Activated CD4-positive, alpha-beta T cell treated with anti-CD3 and anti-CD28 coated beads, Interleukin-2, amount 50 U/mL, for 1 hour (primary cell): Measurements from ENCODE around the gene STXBP2.
A peak's percentile ranks its signal among the peaks of the same experiment; 100 is the strongest.

ENCODE experiments used
- DNase-seq: peaks from one replicate; pipeline ENCODE4 v3.0.0-alpha.2; 2020

Gene STXBP2

DNA sequence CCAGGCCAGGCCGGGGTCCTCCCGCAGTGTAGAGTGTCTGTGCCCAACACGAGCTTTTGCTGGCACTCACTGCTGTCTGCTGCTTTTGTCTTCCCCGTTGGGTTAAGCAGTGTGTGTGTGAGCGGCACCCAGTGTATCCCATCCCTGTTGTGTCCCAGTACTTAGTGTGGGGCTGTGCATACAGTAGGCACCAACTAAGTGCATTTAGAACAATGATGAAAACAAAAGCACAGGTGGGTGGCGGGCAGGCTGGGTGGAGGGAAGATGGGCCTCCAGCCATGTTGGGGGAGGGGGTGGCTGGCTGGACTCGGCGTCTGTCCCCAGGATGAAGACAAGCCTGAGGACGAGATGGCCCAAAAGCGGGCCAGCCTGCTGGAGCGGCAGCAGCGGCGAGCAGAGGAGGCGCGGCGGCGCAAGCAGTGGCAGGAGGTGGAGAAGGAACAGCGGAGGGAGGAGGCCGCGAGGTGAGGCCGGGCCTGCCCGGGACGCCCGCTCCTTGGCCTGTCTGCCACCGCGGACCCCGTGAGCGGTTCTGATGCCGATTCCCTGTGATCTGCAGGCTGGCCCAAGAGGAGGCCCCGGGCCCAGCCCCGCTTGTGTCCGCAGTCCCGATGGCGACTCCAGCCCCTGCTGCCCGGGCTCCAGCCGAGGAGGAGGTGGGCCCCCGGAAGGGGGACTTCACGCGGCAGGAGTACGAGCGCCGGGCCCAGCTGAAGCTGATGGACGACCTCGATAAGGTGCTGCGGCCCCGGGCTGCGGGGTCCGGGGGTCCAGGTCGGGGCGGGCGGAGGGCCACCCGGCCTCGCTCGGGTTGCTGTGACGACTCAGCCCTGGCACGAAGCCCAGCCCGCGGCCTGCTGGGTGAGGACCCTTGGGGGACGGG is 21.8 kb upstream of the STXBP2 start:
- DNase-seq: no peak

DNA sequence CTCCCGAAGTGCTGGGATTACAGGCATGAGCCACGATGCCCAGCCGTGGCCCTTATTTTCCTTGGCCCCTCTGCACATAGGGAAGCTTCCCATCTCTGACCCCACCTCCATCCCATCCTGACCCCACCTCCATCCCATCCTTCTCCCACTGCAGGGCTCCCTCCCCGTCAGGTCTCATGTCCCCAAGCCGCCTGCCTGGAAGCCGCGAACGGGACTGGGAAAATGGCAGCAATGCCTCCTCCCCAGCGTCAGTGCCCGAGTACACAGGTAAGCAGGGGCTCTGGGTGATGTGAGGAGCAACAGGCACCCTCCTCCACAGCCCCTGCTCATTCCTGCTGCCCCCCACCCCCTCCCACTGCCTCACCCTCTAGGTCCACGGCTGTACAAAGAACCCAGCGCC is 19.7 kb upstream of the STXBP2 start:
- no peak for DNase-seq

DNA sequence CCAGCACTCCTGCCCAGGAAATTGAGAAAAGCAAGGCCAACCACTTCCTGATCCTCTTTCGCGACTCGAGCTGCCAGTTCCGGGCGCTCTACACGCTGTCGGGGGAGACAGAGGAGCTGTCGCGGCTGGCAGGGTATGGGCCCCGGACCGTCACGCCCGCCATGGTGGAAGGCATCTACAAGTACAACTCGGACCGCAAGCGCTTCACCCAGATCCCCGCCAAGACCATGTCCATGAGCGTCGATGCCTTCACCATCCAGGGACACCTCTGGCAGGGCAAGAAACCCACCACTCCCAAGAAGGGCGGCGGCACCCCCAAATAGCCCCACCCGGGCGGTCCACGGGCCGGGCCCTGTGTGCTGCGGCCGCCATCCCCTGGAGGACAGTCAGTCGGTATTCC is 19.2 kb upstream of the STXBP2 start:
- DNase-seq: no peak

DNA sequence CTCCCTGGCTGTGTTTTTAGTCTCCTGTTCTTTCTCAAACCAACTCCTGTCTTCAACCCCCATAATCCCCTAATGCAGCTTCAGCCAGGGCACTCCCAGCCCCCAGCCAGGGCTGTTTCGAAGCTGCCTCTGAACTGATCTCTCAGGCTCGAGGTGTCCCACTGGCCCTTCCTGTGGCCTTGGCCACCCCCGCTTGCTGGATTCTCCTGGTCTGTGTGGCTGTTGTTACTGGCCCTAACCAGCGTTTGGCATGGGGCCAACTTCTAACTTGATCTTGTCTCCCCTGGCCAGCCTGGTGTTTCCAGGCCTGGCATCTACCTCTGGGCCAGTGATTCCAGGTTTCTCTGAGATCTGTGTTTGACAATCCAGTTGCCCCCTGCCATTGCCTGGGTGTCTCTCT is 18.6 kb upstream of the STXBP2 start:
- no peak for DNase-seq

DNA sequence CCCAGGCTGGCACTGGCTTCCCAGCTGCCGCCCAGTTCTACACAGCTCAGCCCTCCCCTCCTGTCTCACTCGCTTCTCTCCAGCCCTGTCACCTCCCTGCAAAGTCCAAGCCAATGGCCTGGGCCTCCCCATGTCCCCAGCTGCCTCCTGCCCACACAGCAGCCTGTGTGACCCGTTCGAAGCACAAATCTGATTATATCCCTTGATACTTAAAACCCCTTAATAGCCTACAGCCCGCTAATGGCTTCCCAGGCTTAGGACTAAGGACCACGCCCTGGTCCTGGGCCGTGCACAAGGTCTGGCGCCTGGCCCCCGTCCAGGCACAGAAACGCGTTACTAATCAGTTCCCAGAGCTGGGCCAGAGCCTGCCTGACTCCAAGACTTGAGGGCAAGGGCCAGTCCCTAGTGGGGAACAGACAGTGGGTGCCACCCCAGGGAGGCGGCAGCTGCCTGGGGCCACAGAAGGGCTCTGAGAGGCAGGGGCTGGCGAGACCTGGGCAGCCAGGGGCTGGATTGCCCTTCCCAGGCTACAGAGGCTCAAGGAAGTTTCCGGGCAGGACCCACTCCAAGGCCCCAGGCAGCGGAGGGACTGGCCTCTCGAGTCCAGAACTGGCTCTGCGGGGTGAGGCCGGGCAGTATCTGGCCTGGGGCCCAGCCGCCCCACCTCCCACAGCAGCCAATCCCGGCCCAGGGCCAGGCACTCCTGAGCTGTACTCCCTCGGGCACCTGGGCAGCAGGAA is 18.0 kb upstream of the STXBP2 start:
- no peak for DNase-seq

DNA sequence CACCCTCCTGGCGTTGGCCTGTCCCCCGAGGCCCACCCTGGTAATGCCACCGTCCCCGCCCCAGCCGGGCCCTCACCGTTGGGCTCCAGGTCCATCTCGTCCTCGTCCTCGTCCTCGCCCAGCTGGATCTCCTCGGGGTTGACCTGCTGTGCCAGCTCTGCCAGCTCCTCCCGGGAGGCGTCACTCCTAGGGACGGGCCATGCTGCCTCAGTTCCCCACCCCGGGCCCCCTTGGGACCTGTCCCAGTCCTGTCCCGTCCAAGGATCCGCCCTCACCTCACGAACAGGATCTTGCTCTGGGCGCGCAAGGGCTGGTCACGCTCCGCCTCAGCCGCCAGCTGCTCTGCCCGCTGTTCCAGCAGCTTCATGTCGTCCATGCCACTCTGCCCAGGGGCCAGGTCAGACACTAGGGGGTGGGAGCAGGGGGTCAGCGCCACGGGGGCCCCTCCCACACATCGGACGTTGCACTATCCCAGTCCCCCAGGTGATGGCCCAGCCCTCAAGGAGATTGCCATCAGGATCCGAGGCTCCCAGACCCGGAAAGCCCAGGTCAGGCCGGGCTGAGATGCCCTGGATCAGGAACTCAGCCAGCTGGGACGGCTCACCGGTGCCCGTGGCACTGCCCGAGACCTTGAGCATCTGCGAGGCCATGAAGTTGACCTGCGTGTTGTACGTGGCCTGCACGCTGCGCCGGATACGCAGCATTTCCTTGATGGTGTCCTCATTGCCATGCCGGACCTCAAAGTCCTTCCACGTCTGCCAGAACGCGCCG is 17.1 kb upstream of the STXBP2 start:
- no peak for DNase-seq

DNA sequence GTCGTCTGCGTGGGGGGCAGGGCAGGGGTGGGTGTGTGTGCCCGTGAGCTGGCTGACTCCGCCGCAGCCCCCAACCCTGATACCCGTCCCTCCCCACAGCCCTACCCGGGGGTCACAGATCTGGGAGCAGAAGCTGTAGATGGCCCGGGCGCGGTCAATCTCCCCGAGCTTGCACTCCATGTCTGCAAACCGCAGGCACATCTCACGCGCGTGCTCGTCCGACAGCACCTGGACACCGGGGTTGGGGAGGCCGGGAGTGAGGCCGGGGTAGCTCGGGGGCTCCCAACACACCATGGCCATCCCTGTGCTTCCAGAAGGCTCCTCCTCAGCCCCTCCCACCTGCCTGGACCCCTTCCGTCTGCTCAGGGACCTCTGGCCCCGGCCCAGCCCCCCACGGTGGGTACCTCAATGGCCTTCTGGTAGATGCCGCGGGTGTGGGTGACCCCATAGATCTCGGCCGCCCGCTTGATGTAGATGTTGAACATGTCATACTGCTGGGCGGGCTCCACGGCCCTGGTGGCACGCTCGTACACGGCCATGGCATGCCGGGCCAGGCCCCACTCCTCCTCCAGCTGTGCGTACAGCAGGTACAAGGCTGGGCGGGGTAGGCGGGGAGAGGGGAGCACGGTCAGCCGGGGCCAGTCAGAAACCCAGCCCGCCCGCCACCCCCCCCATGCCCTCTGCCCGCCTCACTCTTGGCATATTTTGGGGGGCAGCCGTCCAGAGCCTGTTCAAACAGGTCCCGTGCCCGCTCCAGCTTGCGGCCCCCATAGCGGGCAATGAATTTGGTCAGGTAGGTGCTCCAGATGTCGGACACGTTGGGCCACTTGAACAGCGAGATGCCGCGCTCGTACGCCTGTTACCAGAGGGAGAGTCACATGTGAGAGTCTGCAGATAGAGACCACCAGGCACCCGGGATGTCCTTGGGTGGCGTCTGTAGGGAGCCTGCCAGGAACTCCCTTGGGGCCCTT is 16.2 kb upstream of the STXBP2 start:
- DNase-seq: no peak

DNA sequence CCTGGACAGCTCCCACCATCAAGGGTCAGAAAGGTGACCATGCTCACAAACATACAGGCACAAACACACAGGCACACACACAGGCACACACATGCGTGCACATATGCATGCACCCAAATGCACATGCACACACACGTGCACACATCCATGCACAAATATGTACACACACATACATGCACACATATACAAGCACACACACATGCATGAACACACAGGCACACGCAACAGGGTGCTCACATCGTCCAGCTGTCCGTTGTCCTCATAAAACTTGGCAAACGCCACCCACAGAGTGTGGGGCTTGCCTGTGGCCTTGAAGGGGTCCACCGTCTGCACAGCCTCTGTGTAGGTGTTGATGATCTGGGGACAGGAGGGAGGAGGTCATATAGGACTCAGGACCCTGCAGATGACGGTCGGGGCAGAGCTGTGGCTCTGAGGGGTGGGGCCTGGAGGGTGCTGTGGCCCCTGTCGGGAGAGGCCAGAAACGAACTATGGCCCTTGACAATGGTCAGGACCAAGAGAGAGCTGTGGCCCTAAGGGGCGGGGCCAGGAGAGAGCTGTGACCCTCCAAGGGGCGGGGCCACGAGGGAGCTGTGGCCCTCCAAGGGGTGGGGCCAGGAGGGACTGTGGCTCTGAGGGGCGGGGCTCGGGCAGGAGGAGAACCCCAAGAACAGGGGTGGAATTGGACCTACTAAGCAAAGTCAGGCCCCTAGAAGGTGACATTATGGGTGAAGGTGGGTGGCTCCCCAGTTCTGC is 13.8 kb upstream of the STXBP2 start:
- DNase-seq: no peak

DNA sequence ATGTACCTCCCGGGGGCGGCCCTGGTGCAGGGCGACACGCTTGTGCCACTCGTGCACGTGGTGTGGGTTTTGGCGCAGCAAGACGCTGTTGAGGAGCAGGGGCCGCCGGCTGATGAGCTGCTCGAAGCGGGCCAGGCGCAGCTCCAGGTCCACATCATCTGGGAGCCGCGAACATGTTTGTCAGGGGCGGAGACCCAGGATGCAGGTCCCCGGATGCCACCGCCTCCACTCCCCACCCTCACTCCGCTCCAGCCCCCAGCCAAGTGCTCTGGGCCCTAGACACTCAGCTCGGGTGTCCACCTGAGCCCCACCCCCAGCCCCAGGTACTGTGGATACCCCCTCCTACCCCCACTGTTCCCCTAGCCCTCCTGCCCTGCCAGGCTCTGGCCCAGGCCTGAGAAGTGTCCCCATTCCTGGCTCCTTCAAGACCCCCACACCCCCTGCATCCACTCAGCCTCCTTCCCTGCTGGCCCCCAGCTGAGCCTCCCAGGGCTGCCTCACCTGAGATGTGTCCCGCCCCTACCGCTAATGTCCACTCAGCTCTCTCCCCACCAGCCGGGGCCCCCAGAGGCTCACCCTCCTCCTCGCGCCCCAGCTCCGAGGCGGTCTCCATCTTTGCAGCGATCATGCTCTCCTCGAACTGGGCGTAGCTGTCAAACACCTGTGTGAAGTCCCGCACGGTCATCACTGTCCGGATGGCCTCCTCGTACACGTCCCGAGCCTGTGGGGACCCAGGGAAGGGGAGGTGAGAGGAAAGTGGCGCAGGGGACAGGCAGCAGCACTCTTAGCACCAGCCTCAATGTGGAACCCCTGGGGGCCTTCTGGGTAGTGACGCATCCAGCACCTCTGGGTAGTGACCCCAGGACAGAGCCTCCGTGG is 12.9 kb upstream of the STXBP2 start:
- no peak for DNase-seq

DNA sequence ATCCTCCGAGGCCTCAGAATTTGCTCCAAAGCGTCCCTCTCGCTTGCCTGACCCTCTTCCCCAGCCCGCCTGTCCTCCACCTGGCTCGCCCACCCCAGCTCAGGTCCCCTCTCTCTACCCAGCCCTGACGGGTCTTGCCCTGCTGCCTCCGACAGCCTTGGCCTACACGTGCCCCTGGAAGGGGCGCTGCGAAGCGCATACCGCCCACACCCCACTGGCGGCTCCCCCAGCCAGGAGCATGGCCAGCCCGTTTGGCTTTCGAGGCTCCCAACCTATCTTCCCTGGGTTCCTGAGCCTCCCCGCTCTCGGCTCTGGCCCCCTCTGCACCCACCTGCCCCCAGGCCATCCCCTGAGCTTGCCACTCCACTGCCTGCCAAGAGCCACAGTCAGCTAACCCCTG is 12.1 kb upstream of the STXBP2 start:
- DNase-seq: no peak

DNA sequence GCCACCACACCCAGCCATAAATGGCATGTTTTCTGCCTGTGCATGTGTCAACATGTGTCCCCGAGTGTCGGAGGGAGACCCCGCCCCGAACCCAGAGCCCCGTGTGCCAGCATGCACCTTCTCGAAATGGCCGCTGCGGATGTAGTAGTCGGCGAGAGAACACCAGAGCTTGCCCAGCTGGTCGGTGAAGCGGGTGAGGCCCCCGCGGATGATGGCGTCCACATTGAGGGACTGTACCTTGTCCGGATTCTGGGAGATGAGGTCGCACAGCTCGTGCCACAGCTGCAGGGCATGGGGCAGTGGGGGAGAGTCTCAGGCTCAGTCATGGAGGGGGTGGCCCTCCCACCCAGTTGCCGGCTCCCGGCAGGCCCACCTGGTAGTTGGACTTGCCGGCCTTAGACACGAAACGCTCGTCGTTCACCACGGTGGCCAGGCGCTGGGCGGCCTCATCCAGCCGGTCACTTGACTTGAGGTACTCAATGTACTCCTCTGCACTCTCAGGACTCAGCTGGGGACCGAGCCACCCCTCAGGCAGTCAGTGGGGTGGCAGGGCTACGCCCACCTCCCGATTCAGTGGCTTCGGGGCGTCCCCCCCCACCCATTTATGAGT is 11.0 kb upstream of the STXBP2 start:
- no peak for DNase-seq

DNA sequence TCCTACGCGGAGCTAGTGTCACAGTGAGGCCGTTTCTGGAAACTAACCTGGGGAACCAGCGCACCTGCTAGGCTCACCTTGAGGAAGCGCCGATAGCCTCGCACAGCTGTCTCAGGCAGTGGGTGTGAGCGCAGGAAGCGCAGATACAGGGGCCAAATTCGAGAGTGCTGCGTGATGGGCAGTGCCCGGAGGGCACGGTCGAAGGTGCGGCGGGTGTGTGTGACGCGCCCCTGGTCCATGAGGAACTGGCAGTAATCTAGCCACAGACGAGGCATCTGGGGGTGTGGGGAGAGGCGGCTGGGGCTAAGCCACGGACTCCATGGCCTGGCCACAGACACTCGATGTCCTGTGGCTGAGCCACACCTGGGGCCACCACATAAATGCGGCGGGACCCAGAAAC is 9.7 kb upstream of the STXBP2 start:
- DNase-seq: no peak

DNA sequence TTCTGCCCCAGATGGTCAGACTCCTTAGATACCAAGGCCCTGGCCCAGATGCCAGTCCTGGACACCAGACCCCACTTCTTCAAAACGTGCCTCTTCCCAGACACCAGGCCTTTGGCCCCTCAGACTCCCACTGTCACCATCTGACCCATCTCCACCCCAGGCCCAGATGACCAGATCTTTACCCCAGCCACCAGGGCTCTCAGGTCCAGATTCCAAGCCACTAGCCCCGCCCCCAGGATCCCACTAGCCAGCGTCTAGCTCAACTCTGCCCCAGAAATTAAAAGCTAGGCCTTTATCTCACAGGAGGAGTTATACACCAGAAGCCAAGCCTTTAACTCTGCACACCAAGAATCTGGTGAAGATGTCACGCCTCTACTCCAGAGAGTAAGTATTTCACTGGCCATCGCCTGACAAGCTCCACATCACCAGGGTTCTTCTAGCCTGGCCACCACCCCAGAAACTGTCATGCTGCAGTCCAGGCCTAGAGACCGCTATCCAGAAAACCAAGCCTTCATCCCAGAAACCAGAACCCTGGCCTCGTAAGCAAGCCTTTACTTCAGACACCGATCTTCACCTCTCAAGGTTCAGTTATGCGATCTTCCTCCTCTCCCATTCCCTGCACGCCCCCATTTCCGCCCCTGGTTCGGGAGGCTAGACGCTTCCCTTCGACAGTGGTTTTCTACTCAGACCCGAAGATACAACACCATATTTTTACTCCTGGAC is 8.2 kb upstream of the STXBP2 start:
- no peak for DNase-seq

DNA sequence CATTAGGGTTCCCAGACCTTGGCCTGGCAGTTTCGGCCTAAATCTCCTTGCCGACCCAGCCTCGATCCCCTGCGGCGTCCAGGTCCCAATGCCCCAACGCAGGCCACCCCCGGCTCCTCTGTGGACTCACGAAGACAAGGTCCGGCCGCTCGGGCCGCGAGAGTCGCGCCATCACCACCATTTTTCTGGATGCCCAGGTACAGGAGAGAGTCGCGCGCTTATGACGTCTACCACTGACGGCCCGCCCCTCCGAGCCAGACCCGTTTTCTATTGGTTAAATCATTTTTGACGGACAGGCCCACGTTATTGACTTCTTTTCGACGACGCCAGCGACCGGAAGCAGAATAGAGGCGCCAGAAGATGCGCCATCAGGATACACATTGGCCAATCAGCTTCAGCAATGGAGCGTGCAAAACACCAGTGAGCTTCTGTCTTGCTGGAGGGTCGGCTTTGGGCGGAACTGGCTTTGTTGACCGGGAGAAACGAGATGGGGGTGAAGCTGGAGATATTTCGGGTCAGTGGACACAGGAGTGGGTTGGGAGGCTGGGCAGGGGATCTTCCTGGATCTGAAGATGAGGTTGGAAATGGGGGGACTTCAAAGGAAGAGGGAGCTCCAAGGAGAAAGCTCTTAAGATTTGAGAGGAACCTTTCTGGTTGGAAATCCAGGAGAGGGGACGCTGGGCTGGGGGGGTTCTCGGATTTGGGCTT is 7.4 kb upstream of the STXBP2 start, which contains the start of the genes PET100 and XAB2:
TSS of gene PET100 (plus strand) at position 447 of the 708 bp plus-strand sequence. CDS start at position 488, 41 bp downstream.
TSS of gene XAB2 (minus strand) at position 199 of the 708 bp plus-strand sequence. CDS start at position 181, 18 bp downstream.
- peak; percentile 93 for DNase-seq

DNA sequence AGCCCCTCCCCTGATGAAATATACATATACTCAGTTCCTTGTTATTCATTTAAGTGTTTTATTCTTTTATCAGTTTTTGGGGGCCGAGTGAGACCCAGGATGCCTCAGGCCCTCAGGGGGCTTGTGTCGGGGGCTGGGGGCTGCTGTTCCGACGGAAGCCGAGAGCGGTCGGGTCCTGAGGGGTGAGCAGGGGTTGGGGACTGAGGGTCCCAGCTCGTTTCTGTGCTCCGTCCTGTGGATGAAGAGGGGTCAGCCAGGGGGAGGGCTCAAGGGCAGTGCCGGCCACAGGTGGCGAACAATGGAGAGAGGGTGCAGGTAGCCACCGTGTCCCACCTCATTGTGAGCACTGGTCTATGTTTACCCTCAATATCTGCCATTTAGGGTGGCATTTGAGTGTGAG is 5.3 kb upstream of the STXBP2 start:
- no peak for DNase-seq

DNA sequence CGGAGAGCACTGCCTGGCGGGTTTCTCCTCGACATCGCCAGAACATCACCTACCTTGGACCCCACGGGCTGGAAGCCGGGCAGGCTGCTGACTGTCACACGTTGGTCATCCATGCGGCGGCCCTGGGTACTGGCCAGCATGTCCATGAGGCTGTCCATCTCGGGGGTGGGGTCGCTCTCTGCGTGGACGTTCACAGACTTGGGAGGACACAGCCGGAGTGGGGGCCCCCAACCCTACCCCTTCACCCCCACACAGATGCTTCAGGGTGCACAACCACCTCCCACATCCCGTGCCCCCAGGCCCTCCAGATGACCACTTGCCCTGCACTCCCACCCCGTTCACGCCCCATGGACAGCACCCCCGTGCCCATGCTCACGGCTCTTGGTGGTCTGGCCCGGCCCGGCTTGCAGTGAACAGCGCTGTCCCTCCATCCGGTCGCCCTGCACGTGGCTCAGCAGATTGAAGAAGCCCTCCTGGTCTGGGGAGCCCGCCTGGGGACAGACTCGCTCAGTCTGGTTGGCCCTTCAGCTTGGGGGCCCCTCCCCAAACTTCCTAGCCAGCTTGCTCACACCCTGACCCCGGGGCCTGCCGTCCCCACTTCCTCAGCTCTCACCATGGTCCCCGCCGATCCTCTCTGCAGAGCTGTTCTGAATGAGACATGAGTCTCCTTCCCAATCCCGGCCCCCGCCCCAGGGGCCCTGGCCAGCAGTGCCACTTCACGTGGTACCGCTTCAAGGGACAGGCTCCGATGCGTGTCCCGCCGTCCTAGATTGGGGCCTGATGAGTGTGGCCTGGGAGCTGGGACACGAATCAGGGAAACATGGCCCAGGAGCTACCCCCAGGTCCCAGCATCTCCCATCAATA is 4.3 kb upstream of the STXBP2 start:
- no peak for DNase-seq

DNA sequence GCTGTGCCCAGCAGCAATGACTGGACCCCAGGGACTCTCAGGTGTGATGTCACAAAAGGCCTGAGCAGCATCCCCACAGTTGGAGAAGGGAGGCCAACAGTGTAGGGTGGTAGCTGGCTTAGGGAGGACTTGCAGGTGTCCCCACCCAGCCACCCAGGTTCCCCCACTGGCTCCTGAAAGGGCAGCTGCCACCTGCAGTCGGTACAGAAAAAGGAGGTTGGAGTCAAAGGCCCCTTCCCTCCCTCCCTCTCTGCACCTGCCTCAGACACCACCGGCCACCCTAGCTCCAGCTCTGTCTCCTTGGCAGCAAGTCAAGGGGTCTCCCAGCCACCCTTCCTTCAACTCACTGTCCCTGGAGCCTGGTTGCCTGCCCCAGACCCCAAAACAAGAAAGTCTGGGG is 3.2 kb upstream of the STXBP2 start, which contains the start of gene PCP2:
TSS of gene PCP2 (minus strand) at position 22 of the 400 bp plus-strand sequence. CDS start 262 bp downstream, outside the sequence.
- no peak for DNase-seq
